HUES64 (cell line): ENCODE measurements around the gene APOB.

Experiments
- H3K27ac ChIP-seq: 2 replicates; pipeline ENCODE4 v1.7.0; 2013; ENCODE audit warnings: low read depth, low read length, inconsistent platforms
- H3K27me3 ChIP-seq: 2 replicates; pipeline ENCODE4 v1.6.1; 2013; ENCODE audit warnings: mild to moderate bottlenecking, low read length; ENCODE audit not compliant: insufficient read depth
- H3K36me3 ChIP-seq: 2 replicates; pipeline ENCODE4 v1.6.1; 2013; ENCODE audit warnings: mild to moderate bottlenecking, low read length; ENCODE audit not compliant: insufficient read depth
- H3K4me1 ChIP-seq: 2 replicates; pipeline ENCODE4 v1.6.1; 2013; ENCODE audit warnings: mild to moderate bottlenecking, low read length, moderate library complexity; ENCODE audit not compliant: insufficient read depth
- H3K4me3 ChIP-seq: 2 replicates; pipeline ENCODE4 v1.5.1; 2013; ENCODE audit warnings: mild to moderate bottlenecking, low read length, moderate library complexity
- H3K9ac ChIP-seq: 2 replicates; pipeline ENCODE4 v1.6.1; 2013; ENCODE audit warnings: mild to moderate bottlenecking, low read depth, low read length
- H3K9me3 ChIP-seq: 2 replicates; pipeline ENCODE4 v1.6.1; 2013; ENCODE audit warnings: low read depth, low read length; ENCODE audit not compliant: insufficient read depth
- WGBS: fragments of 150-250, 120-280 bp; methylation state at CpG from one replicate; pipeline ENCODE4 v1.1.7; 2013; ENCODE audit warnings: missing lambda C conversion rate; 5-methylcytosine and 5-hydroxymethylcytosine counted together

The APOB gene

GRCh38 chr2:21006423-21007128, 37.3 kb downstream of the APOB start:
- Histone ChIP-seq H3K9me3 (no peaks in the 10 kb centered on the region), H3K27ac (no peak overlapping the region), H3K4me3 (no peak overlapping the region), H3K9ac (no peak overlapping the region), H3K27me3 (no peaks in the 10 kb centered on the region), H3K36me3 (no peaks in the 10 kb centered on the region), H3K4me1 (no peaks in the 10 kb centered on the region)
- WGBS = 94% methylated on average over 6 of the region's 6 CpGs

- H3K4me1 ChIP-seq = no peaks in the 10 kb centered on the region
- 93% methylated on average over 9 of the region's 9 CpGs for WGBS
- H3K4me3 ChIP-seq = no peak overlapping the region
- no peaks in the 10 kb centered on the region for H3K36me3 ChIP-seq
- H3K9ac ChIP-seq = no peak overlapping the region
- no peaks in the 10 kb centered on the region for H3K27me3 ChIP-seq
- H3K9me3 ChIP-seq = no peaks in the 10 kb centered on the region
- H3K27ac ChIP-seq = no peak overlapping the region
These were observed 38.0 kb downstream of the APOB start for GRCh38 chr2:21005700-21006422.

- Histone ChIP-seq H3K9me3 (no peaks in the 10 kb centered on the region), H3K4me1 (no peaks in the 10 kb centered on the region), H3K27ac (no peak overlapping the region), H3K9ac (no peak overlapping the region), H3K4me3 (no peak overlapping the region), H3K27me3 (no peaks in the 10 kb centered on the region), H3K36me3 (no peaks in the 10 kb centered on the region)
- 95% methylated on average over 9 of the region's 9 CpGs for WGBS
These were observed 38.7 kb downstream of the APOB start for GRCh38 chr2:21005111-21005699.

DNA sequence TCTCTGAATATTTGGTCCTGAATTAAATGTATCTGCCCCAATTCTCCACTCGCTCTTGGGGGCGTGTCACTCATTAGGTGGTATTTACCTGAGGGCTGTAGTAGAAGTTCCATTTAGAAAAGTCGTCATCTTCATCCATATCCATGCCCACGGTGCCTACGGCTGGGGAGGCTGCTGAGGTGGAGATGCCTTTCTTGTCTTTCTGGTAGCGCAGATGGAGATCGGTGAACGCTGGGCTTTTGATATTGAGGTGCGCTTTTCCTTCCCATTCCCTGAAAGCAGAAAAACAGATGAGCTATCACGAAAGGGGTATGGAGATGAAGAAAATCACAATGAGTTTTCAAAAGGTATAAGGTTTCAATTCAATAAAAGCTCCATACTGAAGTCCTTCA, 39.7 kb downstream of the APOB start:
- 97% methylated on average over 9 of the region's 10 CpGs for WGBS
- Histone ChIP-seq H3K27ac (no peak overlapping the region), H3K9me3 (no peaks in the 10 kb centered on the region), H3K27me3 (no peaks in the 10 kb centered on the region), H3K9ac (no peak overlapping the region), H3K4me1 (no peaks in the 10 kb centered on the region), H3K36me3 (no peaks in the 10 kb centered on the region), H3K4me3 (no peak overlapping the region)

GRCh38 chr2:21003572-21004180, 40.2 kb downstream of the APOB start:
- Histone ChIP-seq H3K36me3 (no peaks in the 10 kb centered on the region), H3K9me3 (no peaks in the 10 kb centered on the region), H3K27me3 (no peaks in the 10 kb centered on the region), H3K9ac (no peak overlapping the region), H3K4me3 (no peak overlapping the region), H3K4me1 (no peaks in the 10 kb centered on the region), H3K27ac (no peak overlapping the region)
- 100% methylated on average over 2 of the region's 2 CpGs for WGBS

DNA sequence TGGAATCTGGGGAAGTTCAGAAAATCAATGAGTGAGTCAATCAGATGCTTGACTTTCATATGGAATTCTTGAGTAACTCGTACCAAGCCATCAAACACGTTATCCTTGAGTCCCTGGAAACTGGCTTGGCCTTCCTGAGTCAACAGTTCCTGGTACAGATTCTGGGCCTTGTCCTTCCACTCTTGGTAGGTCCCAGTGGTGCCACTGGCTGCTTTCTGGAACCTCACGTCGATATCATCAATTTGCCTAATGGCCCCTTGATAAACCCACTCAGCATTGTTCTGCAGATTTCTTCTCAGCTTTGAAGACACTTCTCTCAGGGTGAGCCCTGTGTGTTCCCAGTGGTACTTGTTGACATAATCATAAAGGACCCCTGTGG, 41.1 kb downstream of the APOB start:
- 66% methylated on average over 4 of the region's 4 CpGs for WGBS
- H3K9me3 ChIP-seq = no peaks in the 10 kb centered on the region
- H3K27ac ChIP-seq = no peak overlapping the region
- H3K36me3 ChIP-seq = no peaks in the 10 kb centered on the region
- no peak overlapping the region for H3K9ac ChIP-seq
- no peak overlapping the region for H3K4me3 ChIP-seq
- H3K4me1 ChIP-seq = no peaks in the 10 kb centered on the region
- H3K27me3 ChIP-seq = no peaks in the 10 kb centered on the region

DNA sequence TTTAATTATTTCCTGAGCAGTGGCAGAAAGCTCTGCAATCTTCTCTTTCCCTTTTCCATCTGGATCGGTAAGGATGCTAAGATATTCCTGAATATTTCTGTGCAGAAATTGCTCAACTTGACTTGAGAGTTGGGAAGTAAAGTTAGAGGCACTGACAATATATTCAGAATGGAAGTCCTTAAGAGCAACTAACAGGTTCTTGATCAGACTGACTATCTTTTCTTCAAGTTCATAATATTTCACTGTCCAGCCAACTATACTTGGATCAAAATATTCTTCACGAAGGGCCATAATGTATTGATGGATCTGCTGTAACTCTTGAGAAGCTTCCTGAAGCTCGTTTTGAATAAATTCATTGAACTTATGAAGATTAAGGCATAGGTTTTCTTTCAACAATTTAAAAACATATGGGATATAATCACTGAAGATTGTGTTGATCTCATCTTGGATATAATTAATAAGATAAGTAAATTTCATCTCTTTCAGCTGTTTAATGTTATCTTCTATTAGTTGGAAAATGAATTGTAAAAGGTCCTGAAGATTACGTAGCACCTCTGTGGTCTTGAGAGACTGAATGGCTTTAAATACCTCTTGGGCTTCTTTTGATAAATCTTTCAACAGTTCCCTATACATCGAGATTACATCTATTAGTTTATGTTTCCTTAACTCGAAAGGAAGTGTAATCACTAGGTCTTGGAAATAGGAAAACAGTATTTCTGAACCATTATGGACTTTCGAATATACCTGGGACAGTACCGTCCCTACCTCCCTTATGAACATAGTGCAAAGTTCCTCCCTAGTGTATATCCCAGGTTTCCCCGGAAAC, 41.7 kb downstream of the APOB start:
- Histone ChIP-seq H3K9me3 (no peaks in the 10 kb centered on the region), H3K36me3 (no peaks in the 10 kb centered on the region), H3K4me1 (no peaks in the 10 kb centered on the region), H3K27me3 (no peaks in the 10 kb centered on the region), H3K9ac (no peak overlapping the region), H3K4me3 (no peak overlapping the region), H3K27ac (no peak overlapping the region)
- WGBS = 96% methylated on average over 8 of the region's 9 CpGs

DNA sequence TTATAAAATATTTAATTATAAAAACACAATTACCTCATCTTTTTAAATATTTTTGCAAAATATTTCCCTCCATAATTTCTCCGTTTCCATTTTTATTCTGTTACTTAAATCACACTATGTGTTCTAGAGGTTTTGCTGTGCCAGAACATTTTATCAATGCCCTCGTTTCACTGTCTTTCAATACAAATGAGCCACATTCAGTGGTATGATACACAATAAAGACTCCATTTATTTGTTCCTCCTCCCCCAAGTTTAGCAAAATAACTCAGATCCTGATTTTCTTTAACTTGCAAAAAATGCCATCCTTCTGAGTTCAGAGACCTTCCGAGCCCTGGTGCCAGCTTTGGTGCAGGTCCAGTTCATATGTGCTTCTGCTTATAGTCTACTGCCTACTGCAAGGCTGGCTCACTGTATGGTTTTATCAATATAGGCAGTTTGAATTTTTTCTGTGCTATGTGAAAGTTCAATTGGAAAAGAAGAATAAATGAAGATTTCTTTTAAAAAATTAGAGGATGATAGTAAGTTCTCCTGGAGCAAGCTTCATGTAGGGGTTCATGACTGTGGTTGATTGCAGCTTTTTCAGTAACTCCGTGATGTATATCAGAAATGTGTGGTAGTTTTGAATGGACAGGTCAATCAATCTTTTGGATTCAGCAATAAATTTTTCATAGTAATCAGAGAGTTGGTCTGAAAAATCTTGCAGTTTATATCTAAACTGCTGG, 42.5 kb downstream of the APOB start:
- Histone ChIP-seq H3K27me3 (no peaks in the 10 kb centered on the region), H3K9me3 (no peaks in the 10 kb centered on the region), H3K4me1 (no peaks in the 10 kb centered on the region), H3K9ac (no peak overlapping the region), H3K4me3 (no peak overlapping the region), H3K36me3 (no peaks in the 10 kb centered on the region), H3K27ac (no peak overlapping the region)
- 93% methylated on average over 4 of the region's 4 CpGs for WGBS

GRCh38 chr2:20999906-21000645, 43.8 kb downstream of the APOB start:
- 94% methylated on average over 4 of the region's 4 CpGs for WGBS
- H3K9me3 ChIP-seq = no peaks in the 10 kb centered on the region
- H3K27ac ChIP-seq = no peak overlapping the region
- no peaks in the 10 kb centered on the region for H3K36me3 ChIP-seq
- H3K27me3 ChIP-seq = no peaks in the 10 kb centered on the region
- no peak overlapping the region for H3K4me3 ChIP-seq
- no peak overlapping the region for H3K9ac ChIP-seq
- no peaks in the 10 kb centered on the region for H3K4me1 ChIP-seq
